H1 (cell line): ENCODE measurements around the gene PRPF4.

Source experiments
- CBX5 ChIP-seq: fragments of 300-800, 300-1000 bp; sonication (generic); IDR thresholded peaks from 2 replicates; pipeline ENCODE4 v1.7.1; 2016; ENCODE audit warnings: antibody characterized with exemption, low read length, low read depth
- CEBPB ChIP-seq: IDR thresholded peaks from 2 replicates; pipeline ENCODE4 v1.6.1; 2012; ENCODE audit warnings: low read depth, low read length
- CHD1 ChIP-seq: IDR thresholded peaks from 2 replicates; pipeline ENCODE4 v1.6.1; 2012; ENCODE audit warnings: low read depth, low read length, improper control_type of control experiment
- CREB1 ChIP-seq: IDR thresholded peaks from 2 replicates; pipeline ENCODE4 v1.6.1; 2012; ENCODE audit warnings: inconsistent platforms
- CTCF ChIP-seq, 3 experiments: IDR thresholded peaks; 1 replicate in 2 of 3; 2 replicates in 1 of 3; pipeline versions ENCODE4 v1.5.1 to v1.6.1; 2011; ENCODE audit warnings: low read length in 3 of 3, mild to moderate bottlenecking in 3 of 3, inconsistent platforms in 2 of 3, low read depth in 1 of 3, moderate library complexity in 1 of 3; ENCODE audit not compliant: insufficient read depth in 1 of 3; ENCODE audit errors: control extremely low read depth in 1 of 3
- EP300 ChIP-seq, 2 experiments: IDR thresholded peaks; 1 replicate in 1 of 2; 2 replicates in 1 of 2; pipeline ENCODE4 v1.6.1; 2011 to 2012; ENCODE audit warnings: low read depth in 2 of 2, low read length in 2 of 2, mild to moderate bottlenecking in 2 of 2, borderline replicate concordance in 1 of 2, inconsistent platforms in 1 of 2, moderate library complexity in 1 of 2
- EZH2 ChIP-seq: fragments of 200-600 bp; sonication (generic); IDR thresholded peaks from 2 replicates; pipeline ENCODE4 v1.7.1; 2012; ENCODE audit warnings: low read depth, mild to moderate bottlenecking, moderate library complexity, low read length, inconsistent platforms; ENCODE audit not compliant: severe bottlenecking
- JUN ChIP-seq: IDR thresholded peaks from 2 replicates; pipeline ENCODE4 v1.6.1; 2011; ENCODE audit warnings: low read depth, mild to moderate bottlenecking, improper control_type of control experiment, low read length
- PHF8 ChIP-seq: fragments of 200-600 bp; sonication (generic); conservative IDR thresholded peaks from 2 replicates; pipeline ENCODE4 v1.7.1; 2012; ENCODE audit warnings: low read depth, mild to moderate bottlenecking, inconsistent platforms, low read length, moderate library complexity
- POLR2A ChIP-seq, 2 experiments: IDR thresholded peaks; 1 replicate in 1 of 2; 2 replicates in 1 of 2; pipeline ENCODE4 v1.6.1; 2011; ENCODE audit warnings: low read depth in 2 of 2, low read length in 2 of 2, mild to moderate bottlenecking in 2 of 2; ENCODE audit errors: control extremely low read depth in 1 of 2
- RAD21 ChIP-seq, 2 experiments: IDR thresholded peaks in 1 of 2; conservative IDR thresholded peaks in 1 of 2; 2 replicates each; pipeline ENCODE4 v1.6.1; 2011; ENCODE audit warnings: low read depth in 2 of 2, low read length in 2 of 2, improper control_type of control experiment in 1 of 2, inconsistent platforms in 1 of 2, mild to moderate bottlenecking in 1 of 2, moderate library complexity in 1 of 2
- RFX5 ChIP-seq: IDR thresholded peaks from 2 replicates; pipeline ENCODE4 v1.6.1; 2011; ENCODE audit warnings: low read depth, low read length, improper control_type of control experiment, borderline replicate concordance
- SIN3A ChIP-seq, 2 experiments: IDR thresholded peaks in 1 of 2; conservative IDR thresholded peaks in 1 of 2; 2 replicates each; pipeline ENCODE4 v1.6.1; 2011 to 2012; ENCODE audit warnings: low read length in 2 of 2, improper control_type of control experiment in 1 of 2, low read depth in 1 of 2, mild to moderate bottlenecking in 1 of 2

GRCh38 chr9:113307396-113307975 lies 32.0 kb downstream of the PRPF4 start:
- no peak for TF ChIP-seq POLR2A (IDR thresholded peaks at IDR 0.05; ENCODE audit: control extremely low read depth in 1 of 2, low read depth in 2 of 2, low read length in 2 of 2)
- no peak for TF ChIP-seq JUN
- TF ChIP-seq EP300 (IDR thresholded peaks at IDR 0.05; ENCODE audit: borderline replicate concordance in 1 of 2, low read depth in 2 of 2, low read length in 2 of 2) = no peak
- TF ChIP-seq CHD1 = no peak
- no peak for TF ChIP-seq RAD21 (IDR thresholded peaks at IDR 0.05 in 1 of 2, conservative IDR thresholded peaks at IDR 0.05 in 1 of 2; ENCODE audit: low read depth in 2 of 2, low read length in 2 of 2)
- no peak for TF ChIP-seq CREB1
- no peak for TF ChIP-seq CTCF (IDR thresholded peaks at IDR 0.05; ENCODE audit: control extremely low read depth in 1 of 3, insufficient read depth in 1 of 3, low read depth in 1 of 3, low read length in 3 of 3)
- no peak for TF ChIP-seq RFX5
- TF ChIP-seq SIN3A (conservative IDR thresholded peaks at IDR 0.05 in 1 of 2, IDR thresholded peaks at IDR 0.05 in 1 of 2; ENCODE audit: low read depth in 1 of 2, low read length in 2 of 2) = no peak
- no peak for TF ChIP-seq CBX5
- TF ChIP-seq PHF8 = no peak
- no peak for TF ChIP-seq EZH2
- TF ChIP-seq CEBPB = no peak
